ENCODE measurements around the gene SLC16A10. TPM values are rescaled to one million over a fixed set of nuclear protein-coding genes. Genes with fewer than 3 reads are reported as not detected.

SLC16A10 gene
- total RNA-seq, 4 donors from 2014 or later: 18.7 to 35.8 (median 22.1) TPM

DNA sequence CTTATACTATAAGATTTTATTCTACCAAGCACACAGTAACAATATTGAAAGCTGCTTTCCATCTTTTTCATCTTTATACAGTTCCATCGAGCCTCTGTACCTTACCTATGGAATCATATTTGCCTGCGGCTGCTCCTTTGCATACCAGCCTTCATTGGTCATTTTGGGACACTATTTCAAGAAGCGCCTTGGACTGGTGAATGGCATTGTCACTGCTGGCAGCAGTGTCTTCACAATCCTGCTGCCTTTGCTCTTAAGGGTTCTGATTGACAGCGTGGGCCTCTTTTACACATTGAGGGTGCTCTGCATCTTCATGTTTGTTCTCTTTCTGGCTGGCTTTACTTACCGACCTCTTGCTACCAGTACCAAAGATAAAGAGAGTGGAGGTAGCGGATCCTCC is 89.8 kb downstream of the SLC16A10 start:
- 90 to 92% methylated on average over 6 of the region's 6 CpGs for WGBS, 2 donors
- intact Hi-C loops (cut with DNase I): no loop called here

GRCh38 chr6:111183702-111184517 is 96.6 kb downstream of the SLC16A10 start:
- H3K4me3 ChIP-seq (replicated peaks in 1 of 3): no peak overlapping the region
- H3K9me3 ChIP-seq: no peaks in the 10 kb centered on the region
- H3K27me3 ChIP-seq: no peaks in the 10 kb centered on the region
- DNase-seq: no peak
- no peak overlapping the region for H3K27ac ChIP-seq
- H3K36me3 ChIP-seq: no peaks in the 10 kb centered on the region
- TF ChIP-seq CTCF (IDR thresholded peaks at IDR 0.05): no peak
- TF ChIP-seq POLR2A (IDR thresholded peaks at IDR 0.05): no peak
- 75 to 87% methylated on average over 5 of the region's 5 CpGs for WGBS, 2 donors
- H3K4me1 ChIP-seq: no peaks in the 10 kb centered on the region
- intact Hi-C loops (cut with DNase I): no loop called here

More for the DNA sequence above, 89.8 kb downstream of the SLC16A10 start:
- no peaks in the 10 kb centered on the region for H3K9me3 ChIP-seq
- no peaks in the 10 kb centered on the region for H3K4me1 ChIP-seq
- no peaks in the 10 kb centered on the region for H3K36me3 ChIP-seq
- DNase-seq: no peak
- TF ChIP-seq CTCF (IDR thresholded peaks at IDR 0.05): no peak
- no peak for TF ChIP-seq POLR2A (IDR thresholded peaks at IDR 0.05)
- no peak overlapping the region for H3K27ac ChIP-seq
- H3K4me3 ChIP-seq (replicated peaks in 1 of 3): no peak overlapping the region
- H3K27me3 ChIP-seq: no peaks in the 10 kb centered on the region

DNA sequence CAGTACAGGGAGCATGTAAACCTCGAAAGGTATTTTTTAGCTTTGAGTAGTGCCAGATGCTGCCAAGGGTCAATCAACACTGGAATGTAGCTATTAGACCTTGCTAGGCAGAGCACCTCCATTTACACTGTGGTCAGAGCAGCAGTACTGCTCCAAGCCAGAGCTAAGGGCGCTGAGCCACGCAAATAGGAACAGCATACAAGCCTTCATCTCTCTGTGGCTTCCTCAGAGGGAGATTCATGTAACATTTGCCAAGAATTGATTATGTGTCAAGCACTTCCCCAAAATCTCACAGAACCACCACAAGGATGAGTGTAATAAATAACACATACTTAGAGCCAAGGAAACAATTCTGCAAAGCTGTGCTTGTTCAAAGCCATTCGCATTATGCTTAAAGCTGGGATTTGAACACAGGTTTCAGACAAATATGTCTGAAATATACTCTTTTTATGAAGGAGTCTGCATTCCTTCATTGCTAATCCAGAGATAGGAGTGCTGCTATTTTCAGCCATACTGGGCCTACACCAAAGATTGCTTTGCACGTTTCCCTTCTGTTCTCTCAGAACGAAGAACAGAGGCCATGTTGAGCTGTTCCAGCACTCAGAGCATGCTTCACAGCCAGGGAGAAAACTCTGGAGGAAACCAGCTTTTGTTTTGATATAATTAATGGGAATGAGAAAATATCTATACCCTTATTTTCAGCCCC is 97.7 kb downstream of the SLC16A10 start:
- H3K4me1 ChIP-seq: no peaks in the 10 kb centered on the region
- no peaks in the 10 kb centered on the region for H3K27me3 ChIP-seq
- 74 to 88% methylated on average over 6 of the region's 6 CpGs for WGBS, 2 donors
- H3K4me3 ChIP-seq (replicated peaks in 1 of 3): no peak overlapping the region
- TF ChIP-seq POLR2A (IDR thresholded peaks at IDR 0.05) (no peak), CTCF (IDR thresholded peaks at IDR 0.05) (no peak)
- intact Hi-C loops (cut with DNase I): no loop called here
- H3K36me3 ChIP-seq: no peaks in the 10 kb centered on the region
- no peaks in the 10 kb centered on the region for H3K9me3 ChIP-seq
- DNase-seq: peak; percentile 12 to 47
- H3K27ac ChIP-seq: no peak overlapping the region

- 97 to 100% methylated on average over 2 of the region's 2 CpGs for WGBS, 2 donors
Measured at GRCh38 chr6:111185954-111186353, 98.7 kb downstream of the SLC16A10 start.

More at GRCh38 chr6:111185954-111186353, 98.7 kb downstream of the SLC16A10 start:
- Histone ChIP-seq H3K4me1 (no peaks in the 10 kb centered on the region), H3K9me3 (no peaks in the 10 kb centered on the region), H3K27ac (no peak overlapping the region), H3K36me3 (no peaks in the 10 kb centered on the region), H3K4me3 (replicated peaks in 1 of 3) (no peak overlapping the region), H3K27me3 (no peaks in the 10 kb centered on the region)
- no peak for DNase-seq
- intact Hi-C loops (cut with DNase I): no loop called here
- TF ChIP-seq POLR2A (IDR thresholded peaks at IDR 0.05) (no peak), CTCF (IDR thresholded peaks at IDR 0.05) (no peak)

Measured in thyroid gland (tissue), 4 donors.